ENCODE measurements around the gene VAV2.

- TF ChIP-seq CTCF (IDR thresholded peaks at IDR 0.05) (no peak), POLR2AphosphoS5 (IDR thresholded peaks at IDR 0.05; ENCODE audit: low read depth, low read length) (no peak), REST (IDR thresholded peaks at IDR 0.05; ENCODE audit: insufficient read depth in 1 of 2, low read depth in 2 of 2, low read length in 1 of 2) (no peak)
Observed at GRCh38 chr9:134007571-134007970, 15.4 kb upstream of the VAV2 start.
